PC-3 (cell line): ENCODE results near the gene CASKIN2. TPM values are rescaled to one million over a fixed set of nuclear protein-coding genes. Genes with fewer than 3 reads are reported as not detected.

Experiments used
- ATAC-seq: fragments of 200-7000 bp; cut with Tn5 transposase; 2 replicates; pipeline ENCODE4 v1.9.1; 2020; ENCODE audit warnings: mild to moderate bottlenecking, moderate library complexity
- BruUV-seq: library from RNA; stranded (reverse); fragments of 400-500 nt; replicated peaks from 2 replicates; lab custom pipeline; 2021; lab: Mats Ljungman, UMichigan
- CTCF ChIA-PET: fragments of 300-600 bp; sonication (Branson Sonifier 250); formaldehyde crosslinking; loops from one replicate; lab custom pipeline; 2022; ENCODE audit warnings: antibody characterized with exemption; lab: Charles Lee
- POLR2A ChIA-PET: fragments of 300-600 bp; sonication (Branson Sonifier 250); formaldehyde crosslinking; loops from one replicate; lab custom pipeline; 2022; ENCODE audit warnings: antibody characterized with exemption; ENCODE audit not compliant: unreplicated experiment; lab: Charles Lee
- DNase-seq: peaks from one replicate; pipeline ENCODE4 v3.0.0-alpha.2; 2015
- H2AFZ ChIP-seq: fragments of 300-600 bp; sonication (generic); 2 replicates; pipeline ENCODE4 v1.6.0; 2016; ENCODE audit warnings: antibody characterized with exemption, low read length
- H3F3A ChIP-seq: fragments of 300-600 bp; sonication (generic); one replicate; pipeline ENCODE4 v1.6.0; 2017; ENCODE audit warnings: antibody characterized with exemption, low read length, control low read depth, mild to moderate bottlenecking; ENCODE audit not compliant: unreplicated experiment
- H3K27ac ChIP-seq: fragments of 300-600 bp; sonication (generic); 2 replicates; pipeline ENCODE4 v1.5.1; 2016; ENCODE audit warnings: mild to moderate bottlenecking, low read length
- H3K27me3 ChIP-seq: fragments of 300-600 bp; sonication (generic); 2 replicates; pipeline ENCODE4 v1.6.1; 2016; ENCODE audit warnings: low read length, mixed read lengths
- H3K36me3 ChIP-seq: fragments of 300-600 bp; sonication (generic); 2 replicates; pipeline ENCODE4 v1.6.1; 2016; ENCODE audit warnings: low read depth, mixed run types, low read length, mixed read lengths
- H3K4me1 ChIP-seq: fragments of 300-600 bp; sonication (generic); 2 replicates; pipeline ENCODE4 v1.5.1; 2016; ENCODE audit warnings: low read length; ENCODE audit not compliant: insufficient read depth
- H3K4me2 ChIP-seq: fragments of 300-600 bp; sonication (generic); 2 replicates; pipeline ENCODE4 v1.6.0; 2016; ENCODE audit warnings: low read length
- H3K4me3 ChIP-seq: fragments of 300-600 bp; sonication (generic); 2 replicates; pipeline ENCODE4 v1.5.1; 2016; ENCODE audit warnings: mild to moderate bottlenecking, low read length, mixed read lengths
- H3K79me2 ChIP-seq: fragments of 300-600 bp; sonication (generic); 2 replicates; pipeline ENCODE4 v1.6.1; 2017; ENCODE audit warnings: low read length, mixed read lengths
- H3K9ac ChIP-seq: fragments of 300-600 bp; sonication (generic); 2 replicates; pipeline ENCODE4 v1.6.0; 2016; ENCODE audit warnings: mild to moderate bottlenecking, low read length
- H3K9me2 ChIP-seq: fragments of 300-600 bp; sonication (generic); replicated peaks from 2 replicates; pipeline ENCODE4 v1.6.1; 2016; ENCODE audit warnings: mixed run types, low read length, mixed read lengths
- H3K9me3 ChIP-seq: fragments of 300-600 bp; sonication (generic); 2 replicates; pipeline ENCODE4 v1.6.1; 2016; ENCODE audit warnings: low read length, mixed read lengths
- H4K20me1 ChIP-seq: fragments of 300-600 bp; sonication (generic); 2 replicates; pipeline ENCODE4 v1.6.1; 2016; ENCODE audit warnings: low read length, mixed read lengths
- CTCF ChIP-seq: fragments of 300-600 bp; sonication (generic); conservative IDR thresholded peaks from 2 replicates; pipeline ENCODE4 v1.5.1; 2017; ENCODE audit warnings: antibody characterized with exemption, low read depth, mild to moderate bottlenecking, low read length
- EZH2 ChIP-seq: fragments of 300-600 bp; sonication (generic); IDR thresholded peaks from one replicate; pipeline ENCODE4 v1.6.1; 2017; ENCODE audit warnings: antibody characterized with exemption, mild to moderate bottlenecking, low read length; ENCODE audit not compliant: unreplicated experiment
- EZH2phosphoT487 ChIP-seq: fragments of 300-600 bp; sonication (generic); IDR thresholded peaks from 2 replicates; pipeline ENCODE4 v1.6.1; 2018; ENCODE audit warnings: mild to moderate bottlenecking, antibody characterized with exemption, low read length, borderline replicate concordance
- intact Hi-C: fragments of 100-400 bp; cut with micrococcal nuclease; formaldehyde crosslinking; loops from 2 replicates; pipeline ENCODE4 v1.9.0; 2023
- total RNA-seq: library from RNA; depleted of rRNA; stranded (reverse); fragments of >200 nt; gene quantifications from 2 replicates; pipeline ENCODE4 v1.2.3, GENCODE V29; 2014

The CASKIN2 gene
- total RNA-seq, 1 experiment from 2014 or later = 22.0 TPM

- intact Hi-C loops = loop anchor here (2.0 to 5.0 kb wide), 3 partner anchors 46 to 116 kb away; partner anchors contain the start of genes SMIM5 and TMEM94
- peaks cover 42% of the 10 kb centered on the region for H3K4me1 ChIP-seq
- H3K9me2 ChIP-seq = no peaks in the 10 kb centered on the region
- peak overlapping the region; percentile 71 for H3K9ac ChIP-seq
- no peaks in the 10 kb centered on the region; the same call in 1 of the 2 replicates for H3K36me3 ChIP-seq
- H3K4me3 ChIP-seq = peak overlapping the region; percentile 84
- H3K4me2 ChIP-seq = peak overlapping the region; percentile 95
- peak; percentile 4 for ATAC-seq
- peaks cover 52% of the 10 kb centered on the region for H3K79me2 ChIP-seq
- no peak overlapping the region for H3K27ac ChIP-seq
- H3K27me3 ChIP-seq = no peaks in the 10 kb centered on the region
- H3F3A ChIP-seq = no peaks in the 10 kb centered on the region
- no peaks in the 10 kb centered on the region for H3K9me3 ChIP-seq
- peak overlapping the region; percentile 80 for H2AFZ ChIP-seq
- ChIA-PET POLR2A (interaction anchor here (0.6 to 0.7 kb wide), 3 partner anchors 8 to 92 kb away, joined by 3 to 7 read pairs (median 4); no protein-coding TSS in a partner anchor), CTCF (interaction anchor here (0.6 to 3.1 kb wide), 14 partner anchors 9 to 249 kb away, joined by 3 to 18 read pairs (median 5); partner anchors contain the start of genes LLGL2, MIF4GD and TMEM94)
- TF ChIP-seq EZH2phosphoT487 (no peak), EZH2 (no peak), CTCF (no peak)
- BruUV-seq = no TSS peak
- peak; percentile 21 for DNase-seq
- H4K20me1 ChIP-seq = peaks cover 18% of the 10 kb centered on the region
These were observed 1.4 kb upstream of the CASKIN2 start for GRCh38 chr17:75516619-75517296.

- H3K36me3 ChIP-seq = no peaks in the 10 kb centered on the region; the same call in 1 of the 2 replicates
- H2AFZ ChIP-seq = peak within 1 kb of the TSS; percentile 96
- no peaks in the 10 kb centered on the region for H3K9me3 ChIP-seq
- peak; percentile 90 for DNase-seq
- intact Hi-C loops = loop anchor here (2.0 to 5.0 kb wide), 3 partner anchors 47 to 116 kb away; partner anchors contain the start of genes SMIM5 and TMEM94
- ChIA-PET POLR2A (interaction anchor here (0.6 to 0.7 kb wide), 4 partner anchors 9 to 91 kb away, joined by 3 to 7 read pairs (median 5); no protein-coding TSS in a partner anchor), CTCF (interaction anchor here (0.6 to 3.1 kb wide), 12 partner anchors 9 to 245 kb away, joined by 3 to 18 read pairs (median 5); partner anchors contain the start of genes LLGL2, MIF4GD and TMEM94)
- H4K20me1 ChIP-seq = peaks cover 23% of the 10 kb centered on the region
- H3K4me3 ChIP-seq = peak within 1 kb of the TSS; percentile 84
- ATAC-seq = peak; percentile 75
- TF ChIP-seq EZH2 = no peak
- no peak for TF ChIP-seq EZH2phosphoT487
- TF ChIP-seq CTCF = no peak
- H3K4me1 ChIP-seq = peaks cover 47% of the 10 kb centered on the region
- H3K27ac ChIP-seq = no peak within 1 kb of the TSS
- peaks cover 57% of the 10 kb centered on the region for H3K79me2 ChIP-seq
- no peaks in the 10 kb centered on the region for H3F3A ChIP-seq
- no TSS peak for BruUV-seq
- H3K9ac ChIP-seq = peak within 1 kb of the TSS; percentile 73
- H3K4me2 ChIP-seq = peak within 1 kb of the TSS; percentile 95
- H3K9me2 ChIP-seq = no peaks in the 10 kb centered on the region
- no peaks in the 10 kb centered on the region for H3K27me3 ChIP-seq
These were observed 900 bp upstream of the CASKIN2 start, which contains the start of gene TSEN54 for GRCh38 chr17:75516255-75516618. Gene TSEN54 (plus strand): TSS chr17:75516528. CDS start chr17:75516561, 33 bp downstream.
